Esophagus squamous epithelium (tissue), 5 donors: Measurements from ENCODE around the gene CREM. TPM values are rescaled to one million over a fixed set of nuclear protein-coding genes. Genes with fewer than 3 reads are reported as not detected.
"Not testable (repeated sequence)": the region's sequence is repeated elsewhere in the genome, so short reads cannot be mapped to it uniquely, and the experiment has no call there.

ENCODE experiments used
- DNase-seq: peaks from one replicate; lab custom pipeline; 2025; lab: John Stamatoyannopoulos, UW
- H3K27ac ChIP-seq, 4 donors: fragments of 200-600 bp; sonication (generic); one replicate each; pipeline ENCODE4 v1.5.1; 2016 to 2019; ENCODE audit warnings: mild to moderate bottlenecking in 1 of 4
- H3K27me3 ChIP-seq, 4 donors: fragments of 200-600 bp; sonication (generic); 1 replicate in 3 of 4; 2 replicates in 1 of 4; pipeline versions ENCODE4 v1.5.1 to v1.6.0; 2017 to 2021; ENCODE audit warnings: antibody characterized with exemption in 1 of 4
- H3K36me3 ChIP-seq, 3 donors: fragments of 200-600 bp; sonication (generic); one replicate each; pipeline ENCODE4 v1.5.1; 2016 to 2019
- H3K4me1 ChIP-seq, 3 donors: fragments of 200-600 bp; sonication (generic); one replicate each; pipeline ENCODE4 v1.5.1; 2017 to 2019
- H3K4me3 ChIP-seq, 4 donors: fragments of 200-600 bp; sonication (generic); 1 replicate in 3 of 4; 2 replicates in 1 of 4; pipeline ENCODE4 v1.5.1; 2016 to 2019; ENCODE audit warnings: mild to moderate bottlenecking in 2 of 4, moderate library complexity in 1 of 4
- H3K9me3 ChIP-seq, 3 donors: fragments of 200-600 bp; sonication (generic); one replicate each; pipeline ENCODE4 v1.5.1; 2016 to 2019
- POLR2A ChIP-seq, 4 donors: fragments of 450-650 bp; IDR thresholded peaks; one replicate each; pipeline ENCODE4 v1.6.1; 2017; ENCODE audit warnings: antibody characterized with exemption in 4 of 4, mild to moderate bottlenecking in 4 of 4, moderate library complexity in 3 of 4
- WGBS, 2 donors: methylation state at CpG; one replicate each; pipeline ENCODE4 v1.1.5; 2018; 5-methylcytosine and 5-hydroxymethylcytosine counted together
- intact Hi-C: fragments of 100-400 bp; cut with DNase I; formaldehyde crosslinking; loops from one replicate; pipeline ENCODE4 v1.15.0; 2022
- total RNA-seq, 4 donors: library from RNA; depleted of rRNA; stranded (reverse); fragments of >200 nt; gene quantifications; one replicate each; pipeline ENCODE4 v1.1.0, GENCODE V29; 2016
- TF ChIP-seq, protein P1 (sequence below), 6 experiments: fragments of 450-650 bp in 4 of 6; fragments of 200-600 bp in 2 of 6; sonication (generic) in 2 of 6; IDR thresholded peaks; one replicate each; pipeline ENCODE4 v1.5.1; 2016 to 2019; ENCODE audit warnings: antibody characterized with exemption in 6 of 6, mild to moderate bottlenecking in 4 of 6, moderate library complexity in 4 of 6
- donor health status: DM: yes; HTN: yes; CAD: no.

CREM gene
- 10 to 100 TPM; 19.4 to 23.8 (median 21.6) TPM for total RNA-seq

DNA sequence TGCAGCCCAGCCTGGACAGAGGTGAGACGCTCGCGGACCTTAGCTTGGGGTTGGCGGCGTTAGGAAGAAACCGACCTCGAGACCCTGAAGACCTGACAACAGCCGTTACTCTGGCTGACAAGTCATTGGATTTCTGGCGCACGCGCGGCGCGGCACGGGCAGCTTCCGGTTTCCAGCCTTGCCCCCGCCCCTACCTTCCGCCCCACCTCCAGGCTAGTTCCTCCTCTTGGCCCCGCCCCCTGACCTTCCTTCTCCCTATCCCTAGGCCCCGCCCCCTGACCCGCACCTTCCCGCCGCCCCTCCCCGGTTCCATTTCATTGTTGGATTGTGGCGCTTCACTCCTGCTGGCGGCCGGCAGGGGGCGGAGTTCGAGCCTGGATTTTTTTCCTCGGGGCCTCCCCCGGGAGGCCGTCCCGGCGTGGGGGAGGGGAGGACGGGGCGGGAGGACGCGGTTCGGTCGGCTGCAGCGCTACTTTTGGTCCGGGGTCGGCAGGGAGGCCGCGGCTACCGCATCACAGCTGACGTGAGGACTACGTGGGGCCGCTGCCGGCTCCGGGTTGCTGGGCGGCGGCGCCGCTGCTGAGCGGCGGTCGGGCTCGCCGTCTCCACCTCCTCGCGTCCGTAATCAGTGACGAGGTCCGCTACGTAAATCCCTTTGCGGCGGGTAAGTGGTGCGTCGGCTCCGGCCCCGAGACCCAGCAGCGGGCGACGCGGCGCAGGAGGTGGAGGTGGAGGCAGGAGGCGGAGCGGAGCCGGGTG is at the start of gene CREM:
TSS of gene CREM (plus strand) at position 317 of the 759 bp plus-strand sequence. CDS start 10,990 bp downstream, outside the sequence.
- peak in 3 of 4 donors; percentile 93 to 100 (median 100) for TF ChIP-seq POLR2A (IDR thresholded peaks at IDR 0.05)
- TF ChIP-seq, protein P1, sequence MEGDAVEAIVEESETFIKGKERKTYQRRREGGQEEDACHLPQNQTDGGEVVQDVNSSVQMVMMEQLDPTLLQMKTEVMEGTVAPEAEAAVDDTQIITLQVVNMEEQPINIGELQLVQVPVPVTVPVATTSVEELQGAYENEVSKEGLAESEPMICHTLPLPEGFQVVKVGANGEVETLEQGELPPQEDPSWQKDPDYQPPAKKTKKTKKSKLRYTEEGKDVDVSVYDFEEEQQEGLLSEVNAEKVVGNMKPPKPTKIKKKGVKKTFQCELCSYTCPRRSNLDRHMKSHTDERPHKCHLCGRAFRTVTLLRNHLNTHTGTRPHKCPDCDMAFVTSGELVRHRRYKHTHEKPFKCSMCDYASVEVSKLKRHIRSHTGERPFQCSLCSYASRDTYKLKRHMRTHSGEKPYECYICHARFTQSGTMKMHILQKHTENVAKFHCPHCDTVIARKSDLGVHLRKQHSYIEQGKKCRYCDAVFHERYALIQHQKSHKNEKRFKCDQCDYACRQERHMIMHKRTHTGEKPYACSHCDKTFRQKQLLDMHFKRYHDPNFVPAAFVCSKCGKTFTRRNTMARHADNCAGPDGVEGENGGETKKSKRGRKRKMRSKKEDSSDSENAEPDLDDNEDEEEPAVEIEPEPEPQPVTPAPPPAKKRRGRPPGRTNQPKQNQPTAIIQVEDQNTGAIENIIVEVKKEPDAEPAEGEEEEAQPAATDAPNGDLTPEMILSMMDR (IDR thresholded peaks at IDR 0.05): peak; percentile 88 to 95 (median 94)
- Histone ChIP-seq H3K27me3 (no peaks in the 10 kb centered on the region), H3K9me3 (no peaks in the 10 kb centered on the region), H3K27ac (peak within 1 kb of the TSS; percentile 99 to 100 (median 100)), H3K4me3 (peak within 1 kb of the TSS; percentile 67 to 95 (median 90)), H3K4me1 (peaks cover 14 to 58% (median 15%) of the 10 kb centered on the region in 3 donors), H3K36me3 (no peaks in the 10 kb centered on the region)
- WGBS, 2 donors: 0% methylated on average over 12 to 14 of the region's 80 CpGs
- intact Hi-C loops: no loop called here
- DNase-seq: peak; percentile 98

DNA sequence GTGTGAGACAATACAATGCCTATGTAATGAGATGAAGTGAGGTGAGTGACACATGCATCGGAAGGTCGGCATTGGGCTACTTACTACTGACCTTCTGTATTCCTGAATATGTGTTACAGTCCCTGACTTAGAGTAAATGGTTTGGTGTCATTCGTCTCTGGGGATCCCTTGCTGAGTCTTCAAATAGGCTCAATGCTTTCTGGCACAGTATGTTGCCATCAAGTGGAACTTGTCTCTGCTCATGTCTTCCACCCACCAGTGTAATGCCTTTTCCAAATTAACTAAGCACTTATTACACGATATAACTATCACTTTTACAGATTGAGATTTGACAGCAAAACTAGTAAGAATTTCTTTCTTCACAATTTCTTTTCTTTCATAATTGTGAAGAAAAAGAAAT is 47.4 kb upstream of the CREM start:
- peaks cover 0 to 28% (median 0%) of the 10 kb centered on the region in 3 donors for H3K36me3 ChIP-seq
- intact Hi-C loops: no loop called here
- peaks cover 0 to 4% (median 0%) of the 10 kb centered on the region in 3 donors for H3K4me1 ChIP-seq
- 88% methylated on average over 4 of the region's 4 CpGs for WGBS, 2 donors
- no peaks in the 10 kb centered on the region for H3K27me3 ChIP-seq
- no peak overlapping the region for H3K4me3 ChIP-seq
- TF ChIP-seq, protein P1 (IDR thresholded peaks at IDR 0.05): no peak
- TF ChIP-seq POLR2A (IDR thresholded peaks at IDR 0.05): no peak
- peaks cover 0 to 7% (median 3%) of the 10 kb centered on the region in 3 donors for H3K9me3 ChIP-seq
- DNase-seq: no peak
- no peak overlapping the region for H3K27ac ChIP-seq

GRCh38 chr10:35079763-35080162 is 46.9 kb upstream of the CREM start:
- Histone ChIP-seq H3K4me3 (no peak overlapping the region), H3K27me3 (no peaks in the 10 kb centered on the region), H3K9me3 (peaks cover 0 to 7% (median 3%) of the 10 kb centered on the region in 3 donors), H3K4me1 (peaks cover 0 to 4% (median 0%) of the 10 kb centered on the region in 3 donors), H3K27ac (no peak overlapping the region), H3K36me3 (peaks cover 0 to 28% (median 0%) of the 10 kb centered on the region in 3 donors)
- intact Hi-C loops: no loop called here
- TF ChIP-seq POLR2A (IDR thresholded peaks at IDR 0.05): no peak
- TF ChIP-seq, protein P1 (IDR thresholded peaks at IDR 0.05): no peak
- WGBS, 2 donors: 55 to 59% methylated on average over 3 of the region's 3 CpGs
- DNase-seq: no peak

DNA sequence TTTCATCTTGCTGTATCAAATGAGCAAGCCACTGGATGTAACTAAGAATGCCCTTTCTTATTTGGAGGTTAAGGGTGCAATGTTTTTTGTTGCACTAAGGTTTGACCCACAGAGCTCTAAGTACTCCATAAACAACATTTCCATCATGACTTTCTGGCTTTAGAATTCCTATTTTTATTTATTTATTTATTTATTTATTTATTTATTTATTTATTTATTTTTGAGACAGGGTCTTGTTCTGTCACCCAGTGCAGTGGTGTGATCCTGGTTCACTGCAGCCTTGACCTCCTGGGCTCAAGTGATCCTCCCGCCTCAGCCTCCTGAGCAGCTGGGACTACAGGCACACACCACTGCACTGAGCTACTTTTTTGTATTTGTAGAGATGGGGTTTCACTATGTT is 46.4 kb upstream of the CREM start:
- intact Hi-C loops, DNase-seq, H3K27me3 ChIP-seq, H3K27ac ChIP-seq, H3K9me3 ChIP-seq, H3K4me3 ChIP-seq, H3K4me1 ChIP-seq: not testable (repeated sequence)
- peaks cover 0 to 28% (median 0%) of the 10 kb centered on the region in 3 donors for H3K36me3 ChIP-seq
- 100% methylated on average over 1 of the region's 1 CpG; no CpG with 5 or more reads in 1 of the 2 donors for WGBS, 2 donors

DNA sequence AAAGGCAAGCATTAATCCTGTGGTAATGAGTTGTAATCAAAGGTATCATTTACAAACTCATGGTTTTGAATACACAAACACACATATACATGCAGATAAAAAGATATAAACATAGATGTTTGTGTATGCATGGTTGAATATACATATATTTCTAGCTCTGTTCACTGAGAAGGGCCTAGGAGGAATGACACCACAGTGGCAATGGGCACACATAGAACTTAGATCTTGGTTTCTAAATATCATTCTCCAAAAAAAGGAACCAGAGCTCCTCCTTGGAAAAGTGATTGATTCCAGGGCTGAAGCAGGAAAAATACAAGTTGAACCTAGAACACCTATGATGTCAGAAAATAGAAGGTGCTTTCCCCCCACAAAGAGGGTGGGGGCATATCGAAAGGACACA is 43.4 kb upstream of the CREM start:
- H3K36me3 ChIP-seq: peaks cover 0 to 18% (median 0%) of the 10 kb centered on the region in 3 donors
- H3K27me3 ChIP-seq: no peaks in the 10 kb centered on the region
- intact Hi-C loops: no loop called here
- no peak overlapping the region for H3K27ac ChIP-seq
- DNase-seq: no peak
- no peak overlapping the region for H3K4me3 ChIP-seq
- TF ChIP-seq POLR2A (IDR thresholded peaks at IDR 0.05): no peak
- WGBS, 2 donors: 69 to 83% methylated on average over 1 of the region's 1 CpG
- peaks cover 0 to 7% (median 3%) of the 10 kb centered on the region in 3 donors for H3K9me3 ChIP-seq
- peaks cover 0 to 30% (median 10%) of the 10 kb centered on the region in 3 donors for H3K4me1 ChIP-seq

DNA sequence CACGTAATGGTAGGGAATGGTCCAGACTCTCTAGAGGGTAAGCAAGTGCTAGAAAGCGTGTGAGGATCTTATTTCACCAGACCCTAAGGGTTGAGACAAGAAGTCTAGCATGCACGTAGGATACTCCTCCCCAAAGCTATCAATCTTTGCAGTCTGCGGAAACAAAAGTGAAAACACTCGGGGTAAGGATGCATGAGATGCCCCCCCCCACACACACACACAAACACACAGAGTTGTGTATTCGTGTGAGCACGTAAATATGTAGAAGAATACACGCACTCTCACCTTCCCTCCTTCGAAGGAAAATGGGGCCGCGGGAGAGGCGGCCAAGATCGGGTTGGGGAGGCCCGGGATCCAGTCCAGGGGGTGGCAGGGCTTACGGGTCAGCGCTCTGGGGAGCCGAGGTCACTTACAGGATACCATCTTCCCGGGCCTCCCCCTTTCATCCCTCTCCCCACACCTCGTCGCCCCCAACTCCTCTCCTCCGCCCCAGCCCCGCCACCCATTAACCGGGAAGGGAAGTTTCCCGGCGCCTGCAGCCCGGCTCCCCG is 37.0 kb upstream of the CREM start:
- no peaks in the 10 kb centered on the region for H3K36me3 ChIP-seq
- peak overlapping the region; percentile 78 to 98 (median 89) for H3K4me3 ChIP-seq
- H3K9me3 ChIP-seq: no peaks in the 10 kb centered on the region
- H3K27me3 ChIP-seq: no peaks in the 10 kb centered on the region
- intact Hi-C loops: no loop called here
- TF ChIP-seq POLR2A (IDR thresholded peaks at IDR 0.05): no peak
- 0 to 1% methylated on average over 15 to 20 of the region's 27 CpGs for WGBS, 2 donors
- peaks cover 12 to 48% (median 25%) of the 10 kb centered on the region in 3 donors for H3K4me1 ChIP-seq
- no peak for DNase-seq
- H3K27ac ChIP-seq: peak overlapping the region; percentile 93 to 97 (median 96)
